HG03196 (cell line): Measurements from ENCODE around the gene HCN2.

Experiments
- ATAC-seq: cut with Tn5 transposase; IDR thresholded peaks from one replicate; pipeline ENCODE4 v1.9.1; 2021; ENCODE audit not compliant: unreplicated experiment

HCN2 gene

GRCh38 chr19:589693-590395 lies at the start of gene HCN2:
HCN2 (plus strand) TSS chr19:589881; CDS start chr19:589946, 65 bp downstream.
- no peak for ATAC-seq

DNA sequence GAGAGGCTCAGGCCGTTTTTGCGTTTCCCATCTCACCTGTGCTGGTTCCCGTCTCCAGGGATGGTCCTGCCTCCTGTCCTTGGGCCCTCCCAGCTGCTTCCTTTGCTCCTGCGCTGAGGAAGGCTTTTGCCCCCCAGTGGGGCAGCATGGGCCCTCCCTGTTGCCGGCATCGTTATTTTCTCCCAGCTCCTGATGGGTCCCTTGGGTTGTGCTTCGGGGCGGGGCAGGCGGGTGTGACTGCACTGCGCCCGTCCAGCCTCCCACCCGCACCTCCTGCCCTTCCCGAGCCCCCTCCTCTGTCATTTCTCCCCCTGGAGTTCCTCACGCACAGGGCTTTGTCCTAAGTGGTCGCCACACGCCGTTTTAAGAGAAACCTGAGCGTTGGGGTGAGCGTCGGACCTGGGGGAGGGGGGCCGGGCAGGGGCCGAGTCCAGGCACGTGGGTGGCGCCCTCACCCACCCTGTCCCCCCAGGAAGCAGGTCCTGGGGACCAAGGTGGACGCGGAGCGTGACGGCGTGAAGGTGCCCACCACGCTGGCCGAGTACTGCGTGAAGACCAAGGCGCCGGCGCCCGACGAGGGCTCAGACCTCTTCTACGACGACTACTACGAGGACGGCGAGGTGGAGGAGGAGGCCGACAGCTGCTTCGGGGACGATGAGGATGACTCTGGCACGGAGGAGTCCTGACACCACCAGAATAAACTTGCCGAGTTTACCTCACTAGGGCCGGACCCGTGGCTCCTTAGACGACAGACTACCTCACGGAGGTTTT lies 48.6 kb upstream of the HCN2 start:
- no peak for ATAC-seq

DNA sequence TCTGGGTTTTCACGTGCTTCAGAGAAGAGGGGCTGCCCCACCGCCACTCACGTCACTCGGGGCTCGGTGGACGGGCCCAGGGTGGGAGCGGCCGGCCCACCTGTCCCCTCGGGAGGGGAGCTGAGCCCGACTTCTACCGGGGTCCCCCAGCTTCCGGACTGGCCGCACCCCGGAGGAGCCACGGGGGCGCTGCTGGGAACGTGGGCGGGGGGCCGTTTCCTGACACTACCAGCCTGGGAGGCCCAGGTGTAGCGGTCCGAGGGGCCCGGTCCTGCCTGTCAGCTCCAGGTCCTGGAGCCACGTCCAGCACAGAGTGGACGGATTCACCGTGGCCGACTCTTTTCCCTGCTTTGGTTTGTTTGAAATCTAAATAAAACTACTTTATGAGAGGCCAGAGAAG lies 48.0 kb upstream of the HCN2 start:
- no peak for ATAC-seq

DNA sequence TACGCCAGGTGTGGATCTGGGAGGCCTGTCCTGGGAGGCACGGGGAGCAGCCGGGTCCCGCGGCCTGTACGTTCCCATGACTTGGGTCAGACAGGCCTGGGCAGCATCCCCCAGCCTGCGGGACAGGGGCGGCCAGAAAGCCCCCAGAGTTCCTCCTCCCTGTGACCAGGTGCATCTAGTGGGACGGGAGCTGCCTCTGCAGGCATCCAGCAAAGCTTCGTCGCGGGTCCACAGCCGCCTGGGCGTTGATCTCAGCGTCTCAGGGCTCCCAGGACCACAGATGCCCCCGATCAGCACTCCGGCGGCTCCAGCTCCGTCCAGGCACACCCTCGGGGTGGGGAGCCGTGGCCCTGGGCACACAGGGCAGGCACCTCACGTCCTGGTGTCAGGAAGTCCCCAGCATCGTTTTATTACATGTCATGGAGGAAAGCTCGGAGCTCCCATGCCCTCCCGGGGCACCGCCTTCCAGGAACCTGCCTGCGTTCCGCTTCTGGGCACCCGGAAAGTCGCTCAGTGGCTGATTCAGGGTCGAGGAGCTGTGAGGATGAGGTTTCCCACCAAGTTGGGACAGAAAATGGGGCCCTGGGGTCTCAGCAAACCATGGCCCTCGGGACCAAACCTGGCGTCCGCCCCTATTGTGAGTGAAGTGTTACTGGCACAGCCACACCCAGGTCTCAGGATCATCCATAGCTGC lies 47.4 kb upstream of the HCN2 start:
- ATAC-seq: no peak

DNA sequence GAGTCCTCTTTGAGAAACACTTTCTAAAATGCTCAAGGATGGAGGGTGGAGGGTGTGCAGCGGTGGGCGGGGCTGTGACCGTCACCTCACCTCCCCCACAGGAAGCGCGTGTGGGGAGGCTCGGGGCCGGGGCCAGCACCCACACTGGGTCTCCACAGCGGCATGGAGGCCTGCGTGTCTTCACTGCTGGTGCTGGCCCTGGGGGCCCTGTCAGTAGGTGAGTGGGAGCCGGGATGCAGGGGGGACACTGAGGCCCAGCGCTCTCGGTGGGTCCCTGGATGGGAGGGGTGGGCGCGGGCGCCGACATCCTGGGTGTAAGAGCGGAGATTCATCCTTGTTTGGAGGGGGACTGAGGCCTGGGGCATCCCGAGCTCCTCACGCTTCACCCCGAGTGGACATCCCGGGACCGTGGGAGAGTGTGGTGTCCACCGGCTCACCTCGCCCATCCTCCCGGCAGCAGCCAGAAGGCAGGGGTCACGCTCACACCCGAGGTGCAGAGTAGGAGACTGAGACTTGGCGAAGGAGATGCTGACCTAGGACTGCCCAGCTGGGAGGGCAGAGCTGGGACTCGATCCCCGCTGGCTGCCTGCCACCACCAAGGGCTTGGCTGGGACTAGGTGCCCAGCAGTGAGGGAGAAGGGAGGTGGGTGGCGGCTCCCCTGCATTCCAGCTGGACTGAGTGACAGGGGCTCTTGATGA lies 45.6 kb upstream of the HCN2 start, which contains the start of gene GZMM:
Gene GZMM (plus strand): TSS at position 144 of the 699 bp plus-strand sequence. CDS start 19 bp downstream, at position 163.
- no peak for ATAC-seq

- ATAC-seq: no peak
These were observed 42.6 kb upstream of the HCN2 start for GRCh38 chr19:547117-547516.

DNA sequence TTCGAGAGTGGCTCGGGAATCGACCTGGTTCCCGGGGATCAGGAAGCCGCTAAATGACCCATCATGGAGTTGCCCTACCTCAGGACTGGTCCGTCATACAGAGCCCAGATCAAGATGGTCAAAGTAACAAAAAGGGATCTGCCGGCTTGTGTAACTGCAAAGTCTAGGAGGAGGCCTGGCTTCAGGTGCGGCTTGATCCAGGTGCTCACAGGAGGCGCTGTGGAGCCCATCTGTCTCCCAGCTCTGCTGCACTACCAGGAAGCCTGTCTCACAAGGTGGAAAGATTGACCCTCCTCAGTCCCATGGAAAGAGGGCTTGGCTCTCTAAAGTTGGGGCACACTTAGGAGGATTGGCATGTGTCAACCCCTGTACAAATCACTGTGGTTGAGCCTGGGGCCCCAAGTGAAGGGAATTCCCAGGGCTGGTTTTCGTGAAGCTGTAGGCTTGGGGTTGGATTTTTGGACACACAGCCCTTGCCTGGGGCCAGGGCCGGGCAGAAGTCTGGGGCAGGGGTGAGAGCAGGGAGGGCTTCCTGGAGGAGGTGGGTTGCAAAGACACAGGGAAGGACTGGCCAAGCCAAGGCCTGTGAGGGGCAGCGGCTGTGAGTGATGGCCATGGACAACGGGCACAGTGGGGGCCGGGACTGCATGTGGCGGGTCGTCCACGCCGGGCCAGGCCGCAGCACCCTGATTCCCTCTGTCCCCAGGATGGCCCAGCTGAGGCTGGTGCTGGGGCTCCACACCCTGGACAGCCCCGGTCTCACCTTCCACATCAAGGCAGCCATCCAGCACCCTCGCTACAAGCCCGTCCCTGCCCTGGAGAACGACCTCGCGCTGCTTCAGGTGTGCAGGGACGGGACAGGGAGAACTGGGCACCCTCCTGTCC lies 41.6 kb upstream of the HCN2 start:
- ATAC-seq: no peak

DNA sequence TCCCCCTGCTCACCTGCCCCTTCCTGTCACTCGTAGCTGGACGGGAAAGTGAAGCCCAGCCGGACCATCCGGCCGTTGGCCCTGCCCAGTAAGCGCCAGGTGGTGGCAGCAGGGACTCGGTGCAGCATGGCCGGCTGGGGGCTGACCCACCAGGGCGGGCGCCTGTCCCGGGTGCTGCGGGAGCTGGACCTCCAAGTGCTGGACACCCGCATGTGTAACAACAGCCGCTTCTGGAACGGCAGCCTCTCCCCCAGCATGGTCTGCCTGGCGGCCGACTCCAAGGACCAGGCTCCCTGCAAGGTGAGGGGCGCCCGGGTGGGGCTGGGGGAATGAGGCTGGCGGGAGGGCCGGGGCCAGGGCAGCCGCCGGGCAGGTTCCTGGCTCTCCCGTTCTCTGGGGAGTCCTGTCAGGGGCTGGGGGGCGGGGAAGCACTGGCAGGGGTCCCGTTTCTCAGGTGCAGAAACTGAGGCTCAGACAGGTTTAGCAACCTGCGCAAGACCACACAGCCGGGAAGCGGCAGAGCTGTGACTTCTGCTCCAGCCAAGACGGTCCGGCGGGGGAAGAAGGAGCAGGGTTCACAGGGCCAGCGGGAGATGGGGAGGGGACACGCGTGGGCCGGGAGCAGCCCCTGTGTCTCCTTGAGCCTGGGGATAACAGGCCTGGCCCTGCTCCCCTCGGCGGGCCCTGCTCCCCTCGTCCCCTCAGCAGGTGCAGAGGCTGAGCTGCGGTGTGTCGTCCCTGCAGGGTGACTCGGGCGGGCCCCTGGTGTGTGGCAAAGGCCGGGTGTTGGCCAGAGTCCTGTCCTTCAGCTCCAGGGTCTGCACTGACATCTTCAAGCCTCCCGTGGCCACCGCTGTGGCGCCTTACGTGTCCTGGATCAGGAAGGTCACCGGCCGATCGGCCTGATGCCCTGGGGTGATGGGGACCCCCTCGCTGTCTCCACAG lies 40.5 kb upstream of the HCN2 start:
- ATAC-seq: no peak

GRCh38 chr19:554817-555216 lies 34.9 kb upstream of the HCN2 start:
- ATAC-seq: no peak

DNA sequence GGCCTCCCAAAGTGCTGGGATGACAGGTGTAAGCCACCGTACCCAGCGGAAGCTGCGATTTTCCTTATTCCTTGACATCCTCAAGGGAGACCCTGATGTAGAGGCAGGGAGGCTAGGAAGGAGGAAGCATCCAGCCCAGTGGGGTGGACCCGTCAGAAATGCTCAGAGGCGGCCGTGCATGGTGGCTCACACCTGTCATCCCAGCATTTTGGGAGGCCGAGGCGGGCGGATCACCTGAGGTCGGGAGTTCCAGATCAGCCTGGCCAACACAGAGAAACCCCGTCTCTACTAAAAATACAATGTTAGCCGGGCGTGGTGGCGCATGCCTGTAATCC lies 34.2 kb upstream of the HCN2 start:
- ATAC-seq: no peak

- ATAC-seq: no peak
These were observed 32.9 kb upstream of the HCN2 start for GRCh38 chr19:556611-557382.

DNA sequence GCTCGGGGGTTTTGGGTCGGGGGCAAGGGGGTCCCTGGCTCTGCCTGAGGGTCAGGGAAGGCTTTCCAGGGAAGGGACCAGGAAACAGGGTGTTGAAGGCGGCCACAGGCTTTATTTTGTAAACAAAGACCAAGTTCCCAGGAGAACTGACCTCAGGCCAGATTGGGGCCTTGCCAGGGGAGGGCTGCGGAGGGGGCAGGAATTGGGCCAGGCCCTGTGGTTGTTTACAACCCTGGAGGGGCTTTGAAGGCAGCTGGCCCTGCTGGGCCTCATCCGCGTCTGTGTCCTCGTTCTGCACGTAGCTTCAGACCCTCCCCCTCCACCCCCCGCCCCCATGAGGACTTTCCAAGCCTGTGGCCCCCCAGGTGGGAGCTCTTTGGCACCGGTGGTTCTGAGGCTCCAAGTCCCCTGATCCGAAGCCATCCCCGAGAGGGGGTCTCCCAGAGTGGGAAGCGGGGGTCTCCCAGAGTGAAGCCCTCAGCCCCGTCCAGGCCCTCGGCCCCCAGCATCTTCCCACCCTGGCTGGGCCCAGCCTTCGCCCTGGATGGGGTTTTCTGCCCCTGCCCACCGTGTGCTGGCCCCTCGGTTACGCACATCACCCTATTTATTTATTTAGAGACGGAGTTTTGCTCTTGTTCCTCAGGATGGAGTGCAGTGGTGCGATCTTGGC lies 30.8 kb upstream of the HCN2 start:
- ATAC-seq: no peak

GRCh38 chr19:560121-560520 lies 29.6 kb upstream of the HCN2 start:
- ATAC-seq: no peak

DNA sequence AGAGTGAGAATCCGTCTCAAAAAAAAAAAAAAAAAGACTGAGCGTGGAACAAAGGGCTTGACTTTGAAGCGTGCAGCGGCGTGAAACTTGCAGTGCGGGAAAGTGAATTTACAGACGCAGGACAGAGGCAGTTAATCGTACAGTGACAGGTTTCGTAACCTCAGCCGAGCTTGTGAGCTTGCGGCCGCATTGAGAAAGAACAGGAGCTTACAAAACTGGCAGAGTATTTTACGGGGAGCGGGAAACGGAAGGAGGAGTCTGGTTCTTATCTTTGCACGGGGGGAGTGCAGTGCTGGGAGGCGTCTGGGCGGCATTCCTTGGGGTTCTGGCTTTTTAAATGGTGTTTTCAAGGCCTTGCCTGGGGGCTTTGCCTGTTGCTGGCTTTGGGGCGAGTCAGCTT lies 23.3 kb upstream of the HCN2 start:
- ATAC-seq: no peak

DNA sequence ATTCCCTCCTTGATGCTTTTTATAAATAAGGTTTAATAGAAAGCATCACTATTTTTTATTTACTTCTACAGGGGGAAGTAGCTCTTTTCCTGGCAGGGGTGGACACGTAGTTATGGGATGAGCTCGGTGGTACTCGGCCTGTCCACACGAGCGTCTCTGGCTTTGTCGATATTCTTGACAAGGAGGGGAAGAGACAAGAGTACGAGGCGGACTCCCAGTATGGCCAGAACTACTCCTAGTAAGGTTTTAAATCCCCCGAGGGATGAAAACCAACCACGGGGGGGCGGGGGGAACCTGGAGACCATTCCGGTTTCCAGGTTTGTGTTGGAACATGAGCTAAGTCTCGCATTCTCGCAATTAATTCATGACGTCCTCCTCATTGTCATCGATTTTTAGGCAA lies 22.8 kb upstream of the HCN2 start:
- ATAC-seq: no peak

GRCh38 chr19:567296-567900 lies 22.3 kb upstream of the HCN2 start:
- no peak for ATAC-seq

- ATAC-seq: no peak
These were observed 19.4 kb upstream of the HCN2 start for GRCh38 chr19:570251-570686.
